Spleen (tissue), 11 donors: Measurements from ENCODE around the gene CSNK1G2. TPM values are rescaled to one million over a fixed set of nuclear protein-coding genes. Genes with fewer than 3 reads are reported as not detected.
A peak's percentile ranks its signal among the peaks of the same experiment; 100 is the strongest.

Source experiments
- DNase-seq: peaks from one replicate; pipeline ENCODE4 v3.0.0-alpha.2; 2020
- H3K27ac ChIP-seq, 8 donors: fragments of 200-600 bp; sonication (generic) in 7 of 8; 1 replicate in 4 of 8; 2 replicates in 4 of 8; pipeline versions ENCODE4 v1.5.0 to v1.8.0; 2016 to 2021; ENCODE audit warnings: inconsistent platforms in 4 of 8, mild to moderate bottlenecking in 4 of 8, moderate library complexity in 1 of 8
- H3K27me3 ChIP-seq, 7 donors: fragments of 200-600 bp; sonication (generic) in 6 of 7; replicated peaks in 1 of 7; 1 replicate in 4 of 7; 2 replicates in 3 of 7; pipeline versions ENCODE4 v1.5.0 to v1.8.0; 2016 to 2021; ENCODE audit warnings: inconsistent platforms in 3 of 7, mild to moderate bottlenecking in 1 of 7
- H3K36me3 ChIP-seq, 6 donors: fragments of 200-600 bp; sonication (generic) in 5 of 6; 1 replicate in 4 of 6; 2 replicates in 2 of 6; pipeline versions ENCODE4 v1.5.0 to v1.8.0; 2016 to 2021; ENCODE audit warnings: inconsistent platforms in 2 of 6
- H3K4me1 ChIP-seq, 6 donors: fragments of 200-600 bp; sonication (generic) in 5 of 6; 1 replicate in 3 of 6; 2 replicates in 3 of 6; pipeline versions ENCODE4 v1.5.0 to v1.8.0; 2016 to 2021; ENCODE audit warnings: inconsistent platforms in 3 of 6
- H3K4me3 ChIP-seq, 8 donors: fragments of 200-600 bp; sonication (generic) in 7 of 8; 1 replicate in 4 of 8; 2 replicates in 4 of 8; pipeline versions ENCODE4 v1.5.0 to v1.8.0; 2016 to 2021; ENCODE audit warnings: inconsistent platforms in 4 of 8, mild to moderate bottlenecking in 4 of 8, moderate library complexity in 2 of 8
- H3K9me3 ChIP-seq, 8 donors: fragments of 200-600 bp; sonication (generic) in 7 of 8; 1 replicate in 4 of 8; 2 replicates in 4 of 8; pipeline versions ENCODE4 v1.5.0 to v1.8.0; 2016 to 2021; ENCODE audit warnings: inconsistent platforms in 4 of 8
- CTCF ChIP-seq, 11 experiments: fragments of 200-600 bp in 7 of 11; fragments of 450-650 bp in 4 of 11; sonication (generic) in 4 of 11; IDR thresholded peaks in 8 of 11; conservative IDR thresholded peaks in 3 of 11; 1 replicate in 7 of 11; 2 replicates in 4 of 11; pipeline versions ENCODE4 v1.4.0 to v1.8.0; 2016 to 2021; ENCODE audit warnings: antibody characterized with exemption in 11 of 11, inconsistent platforms in 4 of 11, mild to moderate bottlenecking in 1 of 11
- POLR2A ChIP-seq, 3 donors: fragments of 450-650 bp; IDR thresholded peaks; one replicate each; pipeline ENCODE4 v1.5.1; 2017; ENCODE audit warnings: antibody characterized with exemption in 3 of 3, mild to moderate bottlenecking in 1 of 3
- POLR2AphosphoS5 ChIP-seq, 3 donors: sonication (generic); formaldehyde crosslinking; IDR thresholded peaks; one replicate each; pipeline ENCODE4 v1.5.1; 2017; ENCODE audit warnings: antibody characterized with exemption in 3 of 3
- WGBS, 5 donors: extraction: QIAGEN DNeasy Blood & Tissue Kit in 3 of 5; methylation state at CpG; one replicate each; pipeline versions ENCODE4 v1.1.5 to v1.1.7; 2013 to 2018; 5-methylcytosine and 5-hydroxymethylcytosine counted together
- intact Hi-C: fragments of 100-400 bp; cut with DNase I; formaldehyde crosslinking; loops from one replicate; pipeline ENCODE4 v1.15.0; 2023; ENCODE audit warnings: low total_unique reads
- polyA plus RNA-seq, 3 donors: library from polyadenylated mRNA; stranded (reverse); fragments of 200-250 nt; gene quantifications; one replicate each; pipeline ENCODE4 v1.2.1, GENCODE V29; 2013
- total RNA-seq, 7 donors: library from RNA; depleted of rRNA in 3 of 7; stranded (reverse); fragments of >200 nt in 3 of 7; fragmentation: NEBNext Ultra II Directional in 4 of 7; extraction: Animal tissue kit (Norgen Biotek cat#: 25700) in 4 of 7; gene quantifications; one replicate each; pipeline versions ENCODE4 v1.1.0 to v1.2.1, GENCODE V29; 2016 to 2021
- donor health status: healthy with polysubstance abuse.
- donor health status: DM: no; HTN: no; CAD: no; lungs with moderate emphysema.
- donor health status: DM: no; HTN: no; CAD: no.
- donor health status: Bipolar disorder and iron deficiency.
- donor health status: healthy.
- donor health status: DM: no; HTN: no; CAD: no.
- donor health status: DM: yes; HTN: yes; CAD: no.

CSNK1G2 gene
- total and polyA plus RNA-seq, 10 donors, result 52.5 to 120 (median 93.8) TPM

- Histone ChIP-seq H3K27ac (peak overlapping the region; percentile 58 to 94 (median 90)), H3K36me3 (peaks cover 0 to 35% (median 0%) of the 10 kb centered on the region in 6 donors), H3K4me3 (peak overlapping the region; percentile 51 to 83 (median 66)), H3K9me3 (no peaks in the 10 kb centered on the region), H3K4me1 (peaks cover 27 to 96% (median 75%) of the 10 kb centered on the region in 6 donors), H3K27me3 (no peaks in the 10 kb centered on the region)
- TF ChIP-seq POLR2AphosphoS5 (IDR thresholded peaks at IDR 0.05), result no peak
- TF ChIP-seq POLR2A (IDR thresholded peaks at IDR 0.05), result no peak
- TF ChIP-seq CTCF (IDR thresholded peaks at IDR 0.05 in 8 of 11, conservative IDR thresholded peaks at IDR 0.05 in 3 of 11), result no peak
- WGBS, 5 donors, result 70 to 77% (median 72%) methylated on average over 15 of the region's 15 CpGs
- DNase-seq, result no peak
- intact Hi-C loops, result no loop called here
These were observed 35.1 kb upstream of the CSNK1G2 start for GRCh38 chr19:1905863-1906375.

GRCh38 chr19:1906985-1907562 is 33.9 kb upstream of the CSNK1G2 start:
- no peak overlapping the region for H3K4me3 ChIP-seq
- no peak for DNase-seq
- WGBS, 5 donors, result 84 to 97% (median 94%) methylated on average over 10 of the region's 10 CpGs
- peak overlapping the region in 4 of 8 donors; percentile 9 to 65 (median 28) for H3K27ac ChIP-seq
- H3K9me3 ChIP-seq, result no peaks in the 10 kb centered on the region
- TF ChIP-seq POLR2AphosphoS5 (IDR thresholded peaks at IDR 0.05), result no peak
- no peak for TF ChIP-seq POLR2A (IDR thresholded peaks at IDR 0.05)
- no peak for TF ChIP-seq CTCF (IDR thresholded peaks at IDR 0.05 in 8 of 11, conservative IDR thresholded peaks at IDR 0.05 in 3 of 11)
- no peaks in the 10 kb centered on the region for H3K27me3 ChIP-seq
- intact Hi-C loops, result no loop called here
- peaks cover 0 to 42% (median 3%) of the 10 kb centered on the region in 6 donors for H3K36me3 ChIP-seq
- peaks cover 27 to 91% (median 75%) of the 10 kb centered on the region in 6 donors for H3K4me1 ChIP-seq

GRCh38 chr19:1907563-1908363 is 33.2 kb upstream of the CSNK1G2 start:
- peaks cover 0 to 49% (median 10%) of the 10 kb centered on the region in 6 donors for H3K36me3 ChIP-seq
- 78 to 88% (median 83%) methylated on average over 14 to 43 of the region's 43 CpGs for WGBS, 5 donors
- H3K4me3 ChIP-seq, result peak overlapping the region in 1 of 8 donors; percentile 30
- no peaks in the 10 kb centered on the region for H3K9me3 ChIP-seq
- peak in 1 of 3 donors; percentile 40 for TF ChIP-seq POLR2AphosphoS5 (IDR thresholded peaks at IDR 0.05)
- no peak for TF ChIP-seq CTCF (IDR thresholded peaks at IDR 0.05 in 8 of 11, conservative IDR thresholded peaks at IDR 0.05 in 3 of 11)
- no peak for TF ChIP-seq POLR2A (IDR thresholded peaks at IDR 0.05)
- no peaks in the 10 kb centered on the region for H3K27me3 ChIP-seq
- intact Hi-C loops, result no loop called here
- H3K4me1 ChIP-seq, result peaks cover 26 to 84% (median 71%) of the 10 kb centered on the region in 6 donors
- peak overlapping the region in 5 of 8 donors; percentile 9 to 65 (median 32) for H3K27ac ChIP-seq
- DNase-seq, result no peak

GRCh38 chr19:1908364-1908678 is 32.7 kb upstream of the CSNK1G2 start:
- H3K9me3 ChIP-seq, result no peaks in the 10 kb centered on the region
- peak overlapping the region in 1 of 8 donors; percentile 30 for H3K4me3 ChIP-seq
- WGBS, 5 donors, result 85 to 93% (median 90%) methylated on average over 5 to 13 of the region's 13 CpGs
- DNase-seq, result no peak
- H3K27me3 ChIP-seq, result no peaks in the 10 kb centered on the region
- TF ChIP-seq POLR2AphosphoS5 (IDR thresholded peaks at IDR 0.05) (no peak), CTCF (IDR thresholded peaks at IDR 0.05 in 8 of 11, conservative IDR thresholded peaks at IDR 0.05 in 3 of 11) (no peak), POLR2A (IDR thresholded peaks at IDR 0.05) (no peak)
- intact Hi-C loops, result no loop called here
- H3K36me3 ChIP-seq, result peaks cover 0 to 54% (median 16%) of the 10 kb centered on the region in 6 donors
- H3K27ac ChIP-seq, result peak overlapping the region in 5 of 8 donors; percentile 9 to 65 (median 32)
- H3K4me1 ChIP-seq, result peaks cover 22 to 84% (median 66%) of the 10 kb centered on the region in 6 donors
